Transverse colon (tissue), 4 donors: ENCODE data around the gene GPBAR1.

Source experiments
- EP300 ChIP-seq: sonication (generic); formaldehyde crosslinking; IDR thresholded peaks from one replicate; pipeline ENCODE4 v1.6.1; 2017; ENCODE audit warnings: antibody characterized with exemption, low read depth
- POLR2A ChIP-seq: fragments of 450-650 bp; IDR thresholded peaks from one replicate; pipeline ENCODE4 v1.6.1; 2016; ENCODE audit warnings: antibody characterized with exemption, mild to moderate bottlenecking, moderate library complexity
- POLR2AphosphoS5 ChIP-seq, 3 donors: sonication (generic); formaldehyde crosslinking; IDR thresholded peaks; one replicate each; pipeline ENCODE4 v1.6.1; 2016; ENCODE audit warnings: antibody characterized with exemption in 3 of 3
- TF ChIP-seq, protein P1 (sequence below), 5 experiments: fragments of 200-600 bp in 3 of 5; fragments of 450-650 bp in 2 of 5; sonication (generic) in 3 of 5; IDR thresholded peaks; 1 replicate in 2 of 5; 2 replicates in 3 of 5; pipeline ENCODE4 v1.5.1; 2016 to 2017; ENCODE audit warnings: antibody characterized with exemption in 5 of 5, inconsistent platforms in 3 of 5, mild to moderate bottlenecking in 2 of 5, moderate library complexity in 1 of 5

DNA sequence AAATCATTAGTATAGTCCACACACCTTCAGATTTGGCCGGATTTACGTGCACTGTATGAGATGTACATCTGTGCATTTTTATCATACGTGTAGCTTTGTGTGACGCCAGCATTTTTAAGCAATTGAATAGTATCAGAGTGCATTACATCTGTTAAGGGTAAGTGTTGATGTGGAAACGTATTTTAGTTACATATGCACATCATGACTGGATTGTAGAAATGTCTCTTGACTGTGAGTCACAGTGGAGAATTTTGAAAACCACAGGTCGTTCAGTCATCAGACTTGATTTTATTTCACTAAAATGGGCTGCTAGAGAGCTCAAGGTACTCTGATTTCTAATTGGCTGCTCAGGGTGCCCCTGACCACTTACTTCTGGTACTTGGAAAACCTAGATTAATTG lies 5.4 kb upstream of the GPBAR1 start:
- TF ChIP-seq, protein P1, sequence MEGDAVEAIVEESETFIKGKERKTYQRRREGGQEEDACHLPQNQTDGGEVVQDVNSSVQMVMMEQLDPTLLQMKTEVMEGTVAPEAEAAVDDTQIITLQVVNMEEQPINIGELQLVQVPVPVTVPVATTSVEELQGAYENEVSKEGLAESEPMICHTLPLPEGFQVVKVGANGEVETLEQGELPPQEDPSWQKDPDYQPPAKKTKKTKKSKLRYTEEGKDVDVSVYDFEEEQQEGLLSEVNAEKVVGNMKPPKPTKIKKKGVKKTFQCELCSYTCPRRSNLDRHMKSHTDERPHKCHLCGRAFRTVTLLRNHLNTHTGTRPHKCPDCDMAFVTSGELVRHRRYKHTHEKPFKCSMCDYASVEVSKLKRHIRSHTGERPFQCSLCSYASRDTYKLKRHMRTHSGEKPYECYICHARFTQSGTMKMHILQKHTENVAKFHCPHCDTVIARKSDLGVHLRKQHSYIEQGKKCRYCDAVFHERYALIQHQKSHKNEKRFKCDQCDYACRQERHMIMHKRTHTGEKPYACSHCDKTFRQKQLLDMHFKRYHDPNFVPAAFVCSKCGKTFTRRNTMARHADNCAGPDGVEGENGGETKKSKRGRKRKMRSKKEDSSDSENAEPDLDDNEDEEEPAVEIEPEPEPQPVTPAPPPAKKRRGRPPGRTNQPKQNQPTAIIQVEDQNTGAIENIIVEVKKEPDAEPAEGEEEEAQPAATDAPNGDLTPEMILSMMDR (IDR thresholded peaks at IDR 0.05): no peak
- no peak for TF ChIP-seq POLR2A
- TF ChIP-seq EP300: no peak
- TF ChIP-seq POLR2AphosphoS5 (IDR thresholded peaks at IDR 0.05): no peak
